Choroid plexus epithelial cell (primary cell): ENCODE measurements around the gene TNPO3.
A peak's percentile ranks its signal among the peaks of the same experiment; 100 is the strongest.

Source experiments
- DNase-seq: peaks from one replicate; pipeline ENCODE4 v3.0.0-alpha.2; 2010; ENCODE audit warnings: low read depth
- H3K4me3 ChIP-seq: 2 replicates; pipeline ENCODE4 v1.5.1; 2011; ENCODE audit warnings: low read depth, mild to moderate bottlenecking, control low read depth, low read length, moderate library complexity
- TF ChIP-seq, protein P1 (sequence below): conservative IDR thresholded peaks from 2 replicates; pipeline ENCODE4 v1.5.1; 2011; ENCODE audit warnings: low read depth, mild to moderate bottlenecking, control low read depth, inconsistent platforms, low read length, moderate library complexity

TNPO3 gene

DNA sequence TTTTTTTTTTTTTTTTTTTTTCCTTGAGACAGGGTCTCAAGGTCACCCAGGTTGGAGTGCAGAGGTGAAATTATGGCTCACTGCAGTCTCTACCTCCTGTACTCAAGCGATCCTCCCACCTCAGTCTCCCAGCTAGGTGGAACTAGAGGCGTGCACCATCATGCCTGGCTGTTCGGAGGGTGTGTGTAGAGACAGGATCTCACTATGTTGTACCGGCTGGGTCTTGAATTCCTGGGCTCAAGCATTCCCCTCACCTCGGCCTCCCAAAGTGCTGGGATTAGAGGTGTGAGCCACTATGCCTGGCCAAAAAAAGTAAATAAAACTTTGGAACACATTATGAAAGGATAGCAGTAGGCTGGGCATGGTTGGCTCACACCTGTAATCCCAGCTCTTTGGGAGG is 39.6 kb upstream of the TNPO3 start:
- TF ChIP-seq, protein P1, sequence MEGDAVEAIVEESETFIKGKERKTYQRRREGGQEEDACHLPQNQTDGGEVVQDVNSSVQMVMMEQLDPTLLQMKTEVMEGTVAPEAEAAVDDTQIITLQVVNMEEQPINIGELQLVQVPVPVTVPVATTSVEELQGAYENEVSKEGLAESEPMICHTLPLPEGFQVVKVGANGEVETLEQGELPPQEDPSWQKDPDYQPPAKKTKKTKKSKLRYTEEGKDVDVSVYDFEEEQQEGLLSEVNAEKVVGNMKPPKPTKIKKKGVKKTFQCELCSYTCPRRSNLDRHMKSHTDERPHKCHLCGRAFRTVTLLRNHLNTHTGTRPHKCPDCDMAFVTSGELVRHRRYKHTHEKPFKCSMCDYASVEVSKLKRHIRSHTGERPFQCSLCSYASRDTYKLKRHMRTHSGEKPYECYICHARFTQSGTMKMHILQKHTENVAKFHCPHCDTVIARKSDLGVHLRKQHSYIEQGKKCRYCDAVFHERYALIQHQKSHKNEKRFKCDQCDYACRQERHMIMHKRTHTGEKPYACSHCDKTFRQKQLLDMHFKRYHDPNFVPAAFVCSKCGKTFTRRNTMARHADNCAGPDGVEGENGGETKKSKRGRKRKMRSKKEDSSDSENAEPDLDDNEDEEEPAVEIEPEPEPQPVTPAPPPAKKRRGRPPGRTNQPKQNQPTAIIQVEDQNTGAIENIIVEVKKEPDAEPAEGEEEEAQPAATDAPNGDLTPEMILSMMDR: no peak
- no peak overlapping the region for H3K4me3 ChIP-seq
- no peak for DNase-seq

DNA sequence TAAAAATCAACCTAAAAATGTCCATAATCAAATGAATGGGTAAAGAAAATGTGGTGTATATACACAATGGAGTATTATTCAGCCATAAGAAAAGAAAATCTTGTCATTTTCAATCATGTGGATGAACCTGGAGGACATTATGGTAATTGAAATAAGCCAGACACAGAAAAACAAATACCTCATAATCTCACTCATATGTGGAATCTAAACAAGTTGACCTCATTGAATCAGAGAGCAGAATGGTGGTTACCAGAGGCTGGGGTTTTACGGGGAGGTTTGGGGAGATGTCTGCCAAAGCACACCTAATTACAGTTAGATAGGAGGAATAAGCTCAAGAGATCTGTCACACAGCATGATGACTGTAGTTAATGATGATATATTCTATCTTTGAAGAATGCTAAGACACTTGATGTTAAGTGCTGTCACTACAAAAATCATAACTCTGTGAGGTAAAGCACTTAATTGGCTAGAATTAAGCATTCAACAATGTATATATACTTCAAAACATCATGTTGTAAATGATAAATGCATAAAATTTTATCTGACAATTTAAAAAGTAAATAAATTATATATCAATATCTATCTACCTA is 39.1 kb upstream of the TNPO3 start:
- TF ChIP-seq, protein P1: no peak
- no peak overlapping the region for H3K4me3 ChIP-seq
- no peak for DNase-seq

DNA sequence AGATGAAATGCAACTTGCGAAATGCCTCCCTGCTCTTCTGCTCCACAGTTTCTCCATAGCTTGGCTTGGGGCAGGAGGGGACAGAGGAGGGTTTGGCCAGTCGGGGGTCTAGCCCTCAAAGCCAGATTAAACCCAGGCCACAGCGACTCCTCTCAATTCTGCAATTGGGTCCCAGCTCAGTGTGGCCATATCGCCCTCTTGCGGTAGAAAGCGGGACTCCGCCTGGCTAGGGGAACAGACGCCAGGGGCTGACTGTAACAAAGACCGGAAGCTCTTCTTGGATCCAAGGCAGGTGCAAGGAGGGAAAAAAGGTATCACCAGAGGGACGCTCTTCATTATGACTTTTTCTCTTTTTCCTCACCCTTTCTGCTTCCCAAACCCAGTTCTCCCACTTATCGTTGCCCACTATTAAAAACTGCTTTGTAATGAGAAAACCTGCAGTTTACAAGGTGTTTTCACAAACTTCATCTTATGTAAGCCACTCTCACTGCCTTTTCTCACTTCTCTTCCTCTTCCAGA is 36.6 kb upstream of the TNPO3 start:
- H3K4me3 ChIP-seq: no peak overlapping the region
- TF ChIP-seq, protein P1: peak; percentile 99
- DNase-seq: peak; percentile 67

DNA sequence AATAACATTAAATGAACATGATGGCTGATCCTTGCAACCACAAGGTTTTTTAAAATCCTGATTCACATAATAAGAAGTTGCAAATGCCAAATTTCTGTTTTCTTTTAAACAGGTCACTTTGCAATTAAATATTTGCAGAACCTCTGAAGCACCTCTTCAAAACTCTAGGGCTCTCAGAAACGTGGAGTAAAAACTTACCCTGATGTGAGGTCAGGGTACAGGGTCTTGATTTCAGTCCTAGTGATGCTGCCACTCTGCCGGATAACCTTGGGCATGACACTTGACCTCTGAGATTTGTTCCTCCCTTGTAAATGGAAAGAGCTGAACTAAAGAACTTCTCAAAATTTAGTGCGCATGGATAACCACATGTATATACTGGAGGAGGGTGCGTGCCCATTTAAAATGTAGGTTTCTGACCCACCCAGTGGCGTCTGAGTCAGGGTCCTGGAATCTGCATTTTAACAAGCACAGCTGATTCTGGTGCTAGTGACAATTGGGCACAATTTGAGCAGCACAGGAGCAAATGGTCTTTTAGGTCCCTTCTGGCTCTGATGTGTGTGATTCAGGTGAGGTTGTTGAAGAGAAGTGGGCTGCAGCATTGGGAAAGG is 35.5 kb upstream of the TNPO3 start:
- no peak overlapping the region for H3K4me3 ChIP-seq
- no peak for DNase-seq
- TF ChIP-seq, protein P1: no peak

DNA sequence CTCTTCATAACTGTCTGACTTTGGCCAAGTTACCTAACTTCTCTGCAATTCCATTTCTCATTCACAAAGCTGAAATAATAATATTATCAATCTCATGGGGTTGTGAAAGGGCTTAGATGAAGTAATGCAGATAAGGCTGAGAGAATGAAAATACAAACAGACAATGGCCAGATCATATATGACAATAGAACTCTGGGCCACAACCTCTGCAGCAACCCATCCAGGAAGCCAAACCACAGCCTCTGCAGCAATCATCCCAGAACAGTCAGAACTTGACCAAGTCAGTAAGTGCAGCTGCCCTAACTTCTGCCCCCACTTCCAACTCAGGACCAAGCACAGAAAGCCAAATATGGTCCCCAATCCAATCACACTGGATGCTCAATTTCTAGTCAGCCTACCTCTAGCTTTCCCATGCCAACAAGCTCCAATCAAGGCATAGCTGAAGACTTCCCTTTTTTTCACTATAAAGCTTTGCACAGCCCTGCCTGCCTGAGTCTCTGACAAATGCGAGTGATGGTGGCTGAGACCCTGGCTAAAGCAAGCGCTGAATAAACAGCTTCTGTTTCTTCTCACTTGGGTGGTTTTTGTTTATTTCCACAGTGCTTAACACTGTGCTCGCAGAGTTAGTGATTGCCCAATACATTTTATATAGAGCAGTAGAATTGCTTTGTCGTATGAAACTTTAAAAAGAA is 34.8 kb upstream of the TNPO3 start:
- TF ChIP-seq, protein P1: no peak
- H3K4me3 ChIP-seq: no peak overlapping the region

DNA sequence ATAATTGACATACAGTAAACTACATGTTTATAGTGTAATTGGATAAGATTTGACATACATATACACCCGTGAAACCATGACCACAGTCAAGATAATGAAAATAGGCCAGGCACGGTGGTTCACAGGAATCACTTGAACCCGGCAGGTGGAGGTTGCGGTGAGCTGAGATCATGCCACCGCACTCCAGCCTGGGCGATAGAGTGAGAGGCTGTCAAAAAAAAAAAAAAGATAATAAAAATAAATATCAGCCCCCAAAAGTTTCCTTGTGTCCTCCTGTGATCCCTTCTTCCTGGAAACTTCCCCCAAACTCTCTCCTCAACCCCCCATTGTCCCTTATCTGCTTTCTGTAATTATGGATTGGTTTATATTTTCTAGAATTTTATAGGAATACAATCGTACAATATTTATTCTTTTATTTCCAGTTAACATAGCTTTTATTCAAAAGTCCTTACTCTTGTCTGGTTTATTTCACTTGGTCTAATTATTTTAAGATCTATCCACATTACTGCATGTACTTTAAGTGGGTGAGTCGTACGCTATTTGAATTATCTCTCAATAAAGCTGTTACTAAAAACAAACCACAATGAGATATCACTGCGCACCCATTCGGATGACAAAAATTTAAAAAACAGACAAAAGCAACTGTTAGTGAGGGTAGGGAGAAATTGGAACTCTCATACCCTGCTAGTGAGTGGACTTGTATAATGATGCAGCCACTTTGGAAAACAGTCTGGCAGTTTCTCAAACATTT is 30.1 kb upstream of the TNPO3 start:
- no peak for DNase-seq
- TF ChIP-seq, protein P1: no peak
- no peak overlapping the region for H3K4me3 ChIP-seq

More for the DNA sequence above, 34.8 kb upstream of the TNPO3 start:
- no peak for DNase-seq
